HG02610 (cell line): ENCODE measurements around the gene SLC6A11.

Source experiments
- ATAC-seq: cut with Tn5 transposase; IDR thresholded peaks from one replicate; pipeline ENCODE4 v1.9.1; 2021; ENCODE audit warnings: mild to moderate bottlenecking, moderate library complexity; ENCODE audit not compliant: unreplicated experiment

The SLC6A11 gene

DNA sequence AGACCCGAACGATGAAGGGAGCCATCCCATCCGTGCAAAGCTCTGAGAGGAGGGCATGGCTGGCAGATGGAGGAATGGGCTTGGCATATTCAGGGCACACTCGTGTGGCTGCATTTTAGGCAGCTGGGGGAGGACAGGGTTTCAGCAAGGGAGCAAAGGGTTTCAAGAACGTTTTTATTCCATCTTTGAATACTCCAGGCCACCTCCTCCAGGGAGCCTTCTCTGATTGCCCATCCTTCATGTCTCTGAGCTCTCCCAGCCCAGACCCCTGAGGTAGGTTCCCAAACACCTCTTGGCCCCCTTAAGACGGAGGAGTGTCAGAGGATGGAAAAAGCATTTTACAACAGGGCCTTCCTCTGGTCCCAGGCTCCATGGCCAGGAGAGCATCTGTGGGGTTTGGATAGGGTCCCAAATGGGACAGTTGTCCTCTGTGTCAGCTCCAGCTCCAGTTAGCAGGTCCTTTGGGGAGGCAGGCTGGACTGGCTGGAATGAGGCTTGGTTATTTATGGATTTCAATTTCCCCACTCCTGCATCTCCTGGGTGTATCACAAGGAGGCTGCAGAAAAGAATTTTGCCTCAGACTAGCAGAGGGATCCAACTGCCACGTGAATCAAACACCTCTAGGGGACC, 158.8 kb downstream of the SLC6A11 start:
- no peak for ATAC-seq

DNA sequence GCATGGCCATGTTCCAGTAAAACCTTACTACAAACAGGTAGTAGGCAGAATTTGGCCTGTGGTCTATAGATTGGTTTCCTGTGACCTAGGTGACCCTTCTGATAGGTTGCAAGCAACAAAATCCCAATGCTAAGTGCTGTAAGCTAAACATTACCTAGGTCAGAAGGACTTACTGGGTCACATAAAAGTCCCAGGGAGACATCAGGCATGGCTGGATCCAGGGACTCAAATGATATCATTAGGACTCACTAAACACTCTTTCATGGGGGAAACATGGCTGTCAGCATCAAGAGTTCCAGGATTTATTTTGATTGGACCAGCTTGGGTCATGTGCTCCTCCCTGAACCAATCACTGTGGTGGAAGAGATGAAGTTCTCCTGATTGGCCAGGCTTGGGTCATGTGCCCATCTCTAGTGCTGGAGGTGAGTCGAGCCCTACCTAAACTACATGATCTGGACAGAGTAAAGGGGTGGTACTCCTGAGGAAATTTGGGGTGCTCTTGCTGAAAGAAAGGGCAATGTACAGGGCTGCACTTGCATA, 159.7 kb downstream of the SLC6A11 start:
- no peak for ATAC-seq

DNA sequence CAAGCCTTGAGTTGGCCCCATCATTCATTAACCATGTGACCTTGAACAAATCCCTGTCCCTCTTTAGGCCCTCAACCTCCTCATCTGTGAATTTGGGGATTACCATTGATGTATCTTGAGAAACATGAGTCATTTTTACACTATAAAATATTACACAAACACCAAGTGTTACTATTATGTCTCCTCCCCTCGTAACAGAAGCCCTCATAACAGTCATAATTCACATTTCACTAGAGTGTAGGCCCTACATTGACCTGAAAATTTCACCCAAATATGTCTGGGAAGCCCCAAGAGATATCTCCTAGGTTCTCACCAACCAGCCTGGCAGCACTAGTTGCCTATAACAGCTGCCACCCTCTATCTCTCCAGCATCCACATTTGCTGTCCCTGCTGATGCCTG, 160.7 kb downstream of the SLC6A11 start:
- ATAC-seq: no peak

DNA sequence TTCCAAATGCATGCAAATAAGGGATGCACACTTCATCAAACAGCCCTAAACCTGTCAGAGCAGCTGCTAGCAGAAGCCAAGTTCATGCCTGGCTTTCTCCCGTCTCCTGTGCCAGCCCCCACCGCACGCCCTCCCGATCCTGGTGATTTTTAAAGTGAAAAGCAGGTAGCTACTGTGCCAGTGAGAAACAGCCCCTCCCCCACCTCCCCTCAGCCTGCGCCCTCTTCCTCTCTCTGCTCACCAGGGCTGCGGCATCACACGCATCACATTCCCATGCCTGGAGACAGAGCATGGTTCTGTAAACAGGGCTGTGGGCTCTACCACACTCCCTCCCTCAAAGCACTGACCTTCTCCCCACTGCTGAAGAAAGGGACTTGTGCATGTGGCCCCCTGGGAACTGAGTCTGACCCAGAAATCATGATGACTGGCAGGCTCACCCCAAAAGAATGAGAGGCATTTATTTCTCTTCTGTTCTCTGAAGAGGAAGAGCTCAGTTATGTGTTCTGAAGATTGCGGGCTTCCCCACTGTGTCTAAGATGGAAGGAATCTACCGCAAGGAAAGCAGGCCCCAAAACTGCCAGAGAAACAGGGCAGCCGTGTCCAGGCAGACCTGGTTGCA, 162.0 kb downstream of the SLC6A11 start:
- ATAC-seq: no peak

DNA sequence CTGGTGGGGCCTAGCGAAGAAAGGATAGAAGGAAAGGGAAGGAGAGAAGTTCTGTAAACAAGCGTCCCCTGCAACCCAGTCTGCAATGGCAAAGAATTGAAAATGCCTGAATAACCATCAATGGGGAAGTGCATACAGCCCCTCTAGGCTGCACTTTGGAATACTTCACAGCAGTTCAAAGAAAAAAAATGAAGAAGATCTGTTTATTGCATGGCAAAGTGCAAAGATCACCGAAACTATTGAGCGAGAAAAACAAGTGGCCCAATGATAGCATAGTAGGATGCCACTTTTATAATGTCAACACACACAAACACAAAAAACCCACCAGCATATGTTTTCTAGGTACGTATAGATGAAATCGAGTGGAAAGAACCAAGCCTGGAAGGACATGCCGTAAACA, 162.9 kb downstream of the SLC6A11 start:
- no peak for ATAC-seq

DNA sequence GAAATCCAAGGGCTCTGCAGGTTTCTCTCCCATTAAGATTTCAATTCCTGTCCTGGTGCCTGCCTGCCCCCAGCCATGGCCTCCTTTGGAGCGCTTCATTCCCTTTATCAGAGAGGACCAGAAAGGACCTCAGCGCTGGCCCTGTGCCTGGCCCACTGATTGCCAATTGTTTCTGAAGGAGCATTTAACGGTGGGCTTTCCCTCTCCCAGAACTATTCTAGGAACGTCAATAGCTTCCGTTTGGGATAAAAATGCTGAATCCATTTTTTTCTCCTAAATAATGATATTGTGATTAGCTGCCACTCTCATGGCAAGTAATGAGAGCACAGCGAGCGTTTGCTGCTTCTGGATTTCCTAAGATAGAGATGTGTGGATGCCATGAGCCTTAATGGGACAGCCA, 164.3 kb downstream of the SLC6A11 start:
- ATAC-seq: no peak

DNA sequence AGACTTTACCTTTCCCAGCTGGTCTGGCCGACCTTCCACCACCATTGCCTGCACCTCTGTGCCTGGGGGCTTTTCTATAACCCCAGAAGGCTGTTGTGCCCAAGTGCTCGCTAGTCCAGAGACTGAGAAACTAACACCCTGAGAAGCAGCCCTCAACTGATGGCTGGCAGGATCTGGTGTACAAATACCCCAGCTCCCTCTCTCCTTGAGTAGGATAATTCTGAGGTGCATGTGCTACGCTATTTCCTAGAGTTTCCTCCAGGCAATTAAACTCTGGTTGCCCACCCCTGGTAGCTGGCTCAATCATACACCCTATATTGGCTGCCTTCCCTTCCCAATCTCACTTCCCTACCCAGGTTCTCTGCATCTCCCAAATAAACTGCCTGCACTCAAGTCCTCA, 165.0 kb downstream of the SLC6A11 start:
- ATAC-seq: no peak

DNA sequence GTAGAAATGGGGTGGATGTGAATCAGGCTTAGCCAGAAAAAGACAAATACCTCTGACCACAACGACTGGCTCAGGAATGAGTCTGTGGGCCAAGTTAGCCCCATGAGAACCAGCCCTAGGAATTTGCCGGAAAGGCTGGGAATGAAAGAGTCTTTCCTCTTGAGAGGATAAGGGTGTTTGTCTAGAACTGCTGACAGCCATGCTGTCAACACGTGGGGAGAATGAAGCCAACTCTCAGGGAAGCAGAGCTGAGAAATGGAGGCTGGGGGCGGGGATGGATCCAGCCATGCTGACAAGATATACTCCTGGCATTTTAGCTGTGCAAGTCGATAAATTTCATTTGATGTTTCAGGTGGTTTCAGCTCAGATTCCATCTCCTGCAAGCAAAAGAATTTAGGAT, 165.9 kb downstream of the SLC6A11 start:
- ATAC-seq: no peak

DNA sequence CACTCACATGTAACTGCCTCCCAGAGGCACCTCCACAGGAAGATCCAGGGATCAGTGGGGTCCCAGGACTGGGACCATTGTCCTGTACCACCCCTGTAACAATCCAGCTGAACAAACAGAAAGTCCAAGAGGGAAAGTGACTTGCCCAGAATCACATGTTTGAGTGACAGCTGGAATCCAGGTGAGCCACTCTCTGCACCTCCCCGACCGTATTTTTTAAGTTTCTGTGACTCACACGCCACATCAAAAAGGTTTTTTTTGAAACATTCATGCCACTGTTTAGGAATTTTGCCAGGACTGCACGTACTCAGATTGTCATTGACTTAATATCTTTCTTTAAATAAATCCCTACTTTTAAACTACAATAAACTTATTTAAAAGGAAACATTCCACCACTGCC, 166.8 kb downstream of the SLC6A11 start:
- ATAC-seq: no peak

DNA sequence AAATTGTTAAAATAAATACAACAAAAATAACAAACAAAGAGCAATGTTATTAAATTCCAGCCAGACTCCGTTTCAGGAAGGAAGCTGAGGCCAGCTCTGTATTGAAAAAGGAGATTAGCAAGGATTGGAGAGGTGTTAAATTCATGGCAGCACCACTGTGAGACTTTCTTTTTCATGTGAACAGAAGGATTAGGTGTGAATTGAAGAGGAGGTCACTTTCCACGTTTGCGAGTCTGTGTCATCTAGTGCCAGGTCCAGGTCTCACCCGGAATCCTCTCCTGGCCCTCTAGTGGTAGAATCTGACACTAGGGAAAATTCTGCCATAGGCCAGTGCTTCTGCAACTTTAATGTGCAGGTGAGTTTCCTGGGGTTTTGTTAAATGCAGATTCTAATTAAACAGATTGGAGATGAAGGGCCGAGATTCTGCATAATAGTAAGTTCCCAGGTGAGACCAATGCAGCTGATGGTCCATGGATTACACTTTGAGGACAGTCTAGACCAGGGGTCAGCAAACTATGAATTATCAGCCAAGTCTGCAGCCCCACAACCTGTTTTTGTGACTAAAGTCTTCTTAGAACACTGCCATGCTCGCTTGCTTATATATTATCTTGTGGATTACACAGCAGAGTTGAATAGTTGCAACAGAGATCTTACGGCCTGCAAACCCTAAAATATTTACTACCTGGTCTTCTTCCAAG, 167.3 kb downstream of the SLC6A11 start:
- no peak for ATAC-seq

DNA sequence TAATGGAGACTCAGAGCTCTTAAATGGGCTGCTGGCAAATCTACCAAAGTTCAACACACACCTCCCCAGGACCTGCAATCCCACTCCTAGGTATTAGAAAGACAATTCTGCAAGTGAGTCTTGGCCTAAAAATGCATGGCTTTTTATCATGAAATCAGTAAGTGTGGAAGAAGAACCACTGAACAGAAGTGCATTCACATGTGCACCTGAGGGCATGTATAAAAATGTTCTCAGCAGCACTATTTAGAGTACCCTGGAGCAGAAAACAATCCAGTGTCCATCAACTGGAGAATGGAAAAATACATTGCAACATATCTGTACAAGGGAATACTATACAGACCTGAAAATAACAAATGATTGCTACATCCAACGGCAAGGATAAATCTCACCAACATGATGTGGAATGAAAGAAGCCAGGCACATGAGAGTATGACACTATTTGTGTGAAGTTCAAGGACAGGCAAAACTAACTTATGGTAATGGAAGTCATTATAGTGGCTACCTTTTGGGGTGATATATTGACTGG, 168.4 kb downstream of the SLC6A11 start:
- ATAC-seq: no peak

DNA sequence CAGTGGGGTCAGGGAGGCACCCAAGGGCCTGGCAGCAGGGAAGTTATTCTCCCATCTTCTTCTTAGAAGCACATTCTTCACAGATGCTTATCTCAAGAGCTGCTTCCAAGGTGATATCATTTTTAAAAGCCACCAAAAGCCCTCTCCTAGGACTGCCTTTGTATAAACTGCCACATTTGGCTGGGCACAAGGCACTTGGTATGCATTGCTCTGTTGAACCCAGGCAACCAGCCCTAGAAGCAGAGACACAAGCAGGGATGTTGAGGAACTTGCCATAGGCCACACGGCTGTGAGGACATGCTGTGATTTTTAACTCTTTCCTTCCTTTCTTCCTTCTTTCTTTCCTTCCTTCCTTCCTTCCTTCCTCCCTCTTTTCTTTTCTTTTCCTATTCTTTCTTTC, 169.2 kb downstream of the SLC6A11 start:
- ATAC-seq: no peak

DNA sequence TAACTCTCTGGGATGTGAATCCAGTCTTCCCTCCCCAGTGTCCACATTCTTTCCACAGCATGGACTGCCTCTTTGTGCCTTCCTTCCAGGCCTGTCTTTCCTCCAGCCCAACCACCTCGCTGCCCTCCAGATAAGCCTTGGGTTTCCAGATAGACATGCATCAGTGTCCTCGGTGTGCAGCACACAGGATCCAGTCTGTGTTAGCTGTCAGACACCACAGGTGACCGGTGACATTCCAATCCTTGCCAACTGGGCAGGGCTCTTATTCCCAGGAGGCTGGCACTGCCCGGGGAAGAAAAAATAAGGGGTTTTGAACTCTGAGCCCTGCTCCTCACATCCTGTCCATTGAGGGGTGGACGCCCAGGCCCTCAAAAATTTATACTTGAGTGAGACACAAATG, 170.6 kb downstream of the SLC6A11 start:
- no peak for ATAC-seq

DNA sequence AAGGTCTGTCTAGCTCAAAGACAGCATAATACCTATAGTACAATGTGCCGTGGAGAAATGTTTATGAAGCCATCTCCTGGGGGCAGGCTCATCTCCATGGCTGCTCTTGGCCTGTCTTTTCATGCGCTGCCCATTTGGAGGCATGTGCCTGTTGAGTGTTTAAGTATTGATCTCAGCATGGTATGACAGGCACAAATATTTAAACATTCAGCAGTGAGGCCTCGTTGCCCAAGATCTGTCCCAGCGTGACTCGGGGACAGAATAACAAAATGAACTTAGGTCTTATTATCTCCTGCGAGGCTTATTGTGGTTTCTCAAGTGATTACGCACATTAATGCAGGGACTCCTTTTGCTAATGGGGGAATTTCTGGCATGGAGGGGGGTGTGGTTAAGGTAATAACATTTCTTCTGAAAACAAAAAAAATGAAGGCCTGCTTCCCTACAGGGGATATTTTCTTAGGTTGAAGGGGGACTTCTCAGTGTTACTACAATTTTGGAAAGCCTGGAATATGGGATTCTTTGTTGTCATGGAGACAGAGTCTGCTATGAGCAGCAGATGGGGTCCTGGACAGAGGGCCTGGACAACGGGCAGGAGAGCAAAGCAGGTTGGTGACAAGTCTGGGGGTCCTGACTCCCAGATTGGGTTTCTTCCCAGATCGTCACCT, 172.1 kb downstream of the SLC6A11 start:
- ATAC-seq: no peak

DNA sequence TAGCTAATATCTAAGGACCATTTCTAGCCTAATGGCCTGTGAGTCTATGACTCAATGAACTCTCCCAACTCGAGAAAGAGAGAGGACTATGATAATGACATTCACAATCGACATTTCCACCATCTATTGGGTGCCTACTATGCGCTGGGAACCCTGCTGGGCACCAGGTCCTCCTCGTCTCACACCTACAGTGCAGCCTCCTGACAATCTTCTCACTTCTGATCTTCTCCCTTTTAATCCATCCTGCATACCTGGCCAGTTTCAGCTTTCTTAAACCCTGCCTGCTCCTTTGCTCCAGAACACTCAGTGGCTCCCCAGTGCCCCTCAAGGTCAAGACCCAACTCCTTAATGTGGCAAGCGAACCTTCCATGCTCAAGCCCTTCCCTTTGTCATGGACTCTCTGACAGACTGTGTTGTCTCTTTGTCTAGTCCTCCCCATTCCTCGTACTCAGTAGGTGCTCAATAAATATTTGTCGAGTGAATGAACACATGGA, 173.0 kb downstream of the SLC6A11 start:
- ATAC-seq: no peak
